Lower leg skin (tissue), 3 donors: ENCODE data around the gene AMELX.

Experiments
- POLR2A ChIP-seq, 2 donors: fragments of 450-650 bp; IDR thresholded peaks; one replicate each; pipeline ENCODE4 v1.6.1; 2016 to 2017; ENCODE audit warnings: antibody characterized with exemption in 2 of 2, mild to moderate bottlenecking in 1 of 2, moderate library complexity in 1 of 2
- TF ChIP-seq, protein P1 (sequence below), 3 donors: fragments of 450-650 bp; IDR thresholded peaks; one replicate each; pipeline ENCODE4 v1.5.1; 2016; ENCODE audit warnings: antibody characterized with exemption in 3 of 3, mild to moderate bottlenecking in 3 of 3, moderate library complexity in 2 of 3

DNA sequence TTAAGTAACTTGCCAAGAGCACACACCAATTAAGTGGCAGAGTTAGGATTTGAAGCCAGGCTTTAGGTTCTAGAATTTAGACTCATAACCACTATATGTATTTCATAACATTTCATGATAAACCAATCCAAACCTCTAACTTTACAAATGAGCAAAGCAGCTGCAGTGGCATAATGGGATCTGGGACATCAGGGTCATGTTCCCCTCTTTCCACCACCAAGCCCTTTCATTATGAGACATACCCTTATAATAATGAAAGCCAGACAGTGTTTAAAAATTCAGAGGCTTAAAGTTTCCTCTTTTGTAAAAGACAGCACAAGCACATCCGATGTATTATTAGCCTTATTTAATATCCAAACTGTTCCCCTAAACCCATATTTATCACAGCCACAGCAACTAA lies 28.3 kb upstream of the AMELX start:
- TF ChIP-seq POLR2A (IDR thresholded peaks at IDR 0.05): no peak
- TF ChIP-seq, protein P1, sequence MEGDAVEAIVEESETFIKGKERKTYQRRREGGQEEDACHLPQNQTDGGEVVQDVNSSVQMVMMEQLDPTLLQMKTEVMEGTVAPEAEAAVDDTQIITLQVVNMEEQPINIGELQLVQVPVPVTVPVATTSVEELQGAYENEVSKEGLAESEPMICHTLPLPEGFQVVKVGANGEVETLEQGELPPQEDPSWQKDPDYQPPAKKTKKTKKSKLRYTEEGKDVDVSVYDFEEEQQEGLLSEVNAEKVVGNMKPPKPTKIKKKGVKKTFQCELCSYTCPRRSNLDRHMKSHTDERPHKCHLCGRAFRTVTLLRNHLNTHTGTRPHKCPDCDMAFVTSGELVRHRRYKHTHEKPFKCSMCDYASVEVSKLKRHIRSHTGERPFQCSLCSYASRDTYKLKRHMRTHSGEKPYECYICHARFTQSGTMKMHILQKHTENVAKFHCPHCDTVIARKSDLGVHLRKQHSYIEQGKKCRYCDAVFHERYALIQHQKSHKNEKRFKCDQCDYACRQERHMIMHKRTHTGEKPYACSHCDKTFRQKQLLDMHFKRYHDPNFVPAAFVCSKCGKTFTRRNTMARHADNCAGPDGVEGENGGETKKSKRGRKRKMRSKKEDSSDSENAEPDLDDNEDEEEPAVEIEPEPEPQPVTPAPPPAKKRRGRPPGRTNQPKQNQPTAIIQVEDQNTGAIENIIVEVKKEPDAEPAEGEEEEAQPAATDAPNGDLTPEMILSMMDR (IDR thresholded peaks at IDR 0.05): no peak
